Stimulated activated naive B cell treated with anti-CD40 and anti-IgM and Interleukin-4, amounts not matched to agents 10 μg/mL and 1 μg/mL and 100 μg/mL, for 72 hours (primary cell): ENCODE data around the gene MOB3B.
A peak's percentile ranks its signal among the peaks of the same experiment; 100 is the strongest.

Source experiments
- ATAC-seq, 2 donors: fragments of 150-1000 bp; cut with Tn5 transposase; replicated peaks; 2 replicates each; pipeline ENCODE4 v1.10.0; 2021; ENCODE audit warnings: moderate library complexity in 1 of 2
- DNase-seq: peaks from one replicate; pipeline ENCODE4 v3.0.0; 2021
- H3K27ac Mint-ChIP-seq: one replicate; pipeline ENCODE4 v1.8.0; 2022; ENCODE audit warnings: mild to moderate bottlenecking, mixed read lengths
- H3K27me3 Mint-ChIP-seq, 2 donors: one replicate each; pipeline ENCODE4 v1.8.0; 2022; ENCODE audit warnings: mixed read lengths in 2 of 2
- H3K36me3 Mint-ChIP-seq, 2 donors: one replicate each; pipeline ENCODE4 v1.8.0; 2022; ENCODE audit warnings: mixed read lengths in 2 of 2, mild to moderate bottlenecking in 1 of 2
- H3K4me1 Mint-ChIP-seq, 2 donors: one replicate each; pipeline ENCODE4 v1.8.0; 2022; ENCODE audit warnings: mixed read lengths in 2 of 2, mild to moderate bottlenecking in 1 of 2
- H3K4me3 Mint-ChIP-seq, 2 donors: one replicate each; pipeline ENCODE4 v1.8.0; 2022; ENCODE audit warnings: mild to moderate bottlenecking in 2 of 2, mixed read lengths in 2 of 2, moderate library complexity in 1 of 2
- H3K9me3 Mint-ChIP-seq, 2 donors: one replicate each; pipeline ENCODE4 v1.8.0; 2022; ENCODE audit warnings: mixed read lengths in 2 of 2, mild to moderate bottlenecking in 1 of 2

MOB3B gene

GRCh38 chr9:27529316-27530278 is at the start of gene MOB3B:
Gene MOB3B, minus strand, starts transcription at chr9:27529814. Its CDS starts 74,264 bp downstream, at chr9:27455550.
- peak within 1 kb of the TSS; percentile 97 for H3K27ac Mint-ChIP-seq
- peaks cover 0 to 1% of the 10 kb centered on the region in 2 donors for H3K9me3 Mint-ChIP-seq
- H3K4me1 Mint-ChIP-seq = peaks cover 22 to 52% of the 10 kb centered on the region in 2 donors
- peak; percentile 78 for DNase-seq
- no peaks in the 10 kb centered on the region for H3K27me3 Mint-ChIP-seq
- ATAC-seq = peak; percentile 80 to 81
- H3K36me3 Mint-ChIP-seq = peaks cover 2 to 4% of the 10 kb centered on the region in 2 donors
- H3K4me3 Mint-ChIP-seq = peak within 1 kb of the TSS; percentile 88 to 94

GRCh38 chr9:27573634-27574590 is 44.3 kb upstream of the MOB3B start:
- peaks cover 3 to 4% of the 10 kb centered on the region in 2 donors for H3K36me3 Mint-ChIP-seq
- peaks cover 7 to 8% of the 10 kb centered on the region in 2 donors for H3K9me3 Mint-ChIP-seq
- ATAC-seq = peak; percentile 84 to 90
- peak overlapping the region; percentile 98 to 99 for H3K4me3 Mint-ChIP-seq
- peak overlapping the region; percentile 100 for H3K27ac Mint-ChIP-seq
- DNase-seq = peak; percentile 97
- peaks cover 8 to 21% of the 10 kb centered on the region in 2 donors for H3K4me1 Mint-ChIP-seq
- H3K27me3 Mint-ChIP-seq = no peaks in the 10 kb centered on the region

GRCh38 chr9:27572918-27573633 is 43.5 kb upstream of the MOB3B start, which contains the start of gene C9orf72:
Gene C9orf72, minus strand, starts transcription at chr9:27573481. Its CDS starts 6,361 bp downstream, at chr9:27567120.
- DNase-seq (peak; percentile 57), ATAC-seq (peak; percentile 78 to 84)
- H3K27ac Mint-ChIP-seq = peak within 1 kb of the TSS; percentile 100
- H3K4me3 Mint-ChIP-seq = peak within 1 kb of the TSS; percentile 98 to 99
- no peaks in the 10 kb centered on the region for H3K27me3 Mint-ChIP-seq
- peaks cover 1 to 3% of the 10 kb centered on the region in 2 donors for H3K36me3 Mint-ChIP-seq
- H3K4me1 Mint-ChIP-seq = peaks cover 8 to 21% of the 10 kb centered on the region in 2 donors
- H3K9me3 Mint-ChIP-seq = peaks cover 2 to 3% of the 10 kb centered on the region in 2 donors

GRCh38 chr9:27572566-27572917 is 42.9 kb upstream of the MOB3B start:
- DNase-seq (no peak), ATAC-seq (peak; percentile 52 to 60)
- Mint-ChIP-seq H3K27me3 (no peaks in the 10 kb centered on the region), H3K9me3 (no peaks in the 10 kb centered on the region), H3K4me1 (peaks cover 8 to 21% of the 10 kb centered on the region in 2 donors), H3K4me3 (peak overlapping the region; percentile 98 to 99), H3K27ac (peak overlapping the region; percentile 97), H3K36me3 (peaks cover 0 to 3% of the 10 kb centered on the region in 2 donors)

GRCh38 chr9:27572061-27572460 is 42.4 kb upstream of the MOB3B start:
- H3K36me3 Mint-ChIP-seq = peaks cover 0 to 3% of the 10 kb centered on the region in 2 donors
- H3K27ac Mint-ChIP-seq = peak overlapping the region; percentile 97
- peaks cover 8 to 21% of the 10 kb centered on the region in 2 donors for H3K4me1 Mint-ChIP-seq
- no peaks in the 10 kb centered on the region for H3K27me3 Mint-ChIP-seq
- no peak for ATAC-seq
- no peak for DNase-seq
- H3K4me3 Mint-ChIP-seq = peak overlapping the region; percentile 98 to 99
- no peaks in the 10 kb centered on the region for H3K9me3 Mint-ChIP-seq

GRCh38 chr9:27571011-27571410 is 41.4 kb upstream of the MOB3B start:
- Mint-ChIP-seq H3K27ac (no peak overlapping the region), H3K27me3 (no peaks in the 10 kb centered on the region), H3K36me3 (peaks cover 3 to 7% of the 10 kb centered on the region in 2 donors), H3K9me3 (no peaks in the 10 kb centered on the region), H3K4me1 (peaks cover 8 to 21% of the 10 kb centered on the region in 2 donors), H3K4me3 (no peak overlapping the region)
- DNase-seq (no peak), ATAC-seq (no peak)

- no peaks in the 10 kb centered on the region for H3K9me3 Mint-ChIP-seq
- no peaks in the 10 kb centered on the region for H3K27me3 Mint-ChIP-seq
- H3K36me3 Mint-ChIP-seq = peaks cover 3 to 7% of the 10 kb centered on the region in 2 donors
- no peak for ATAC-seq
- DNase-seq = no peak
- peaks cover 8 to 25% of the 10 kb centered on the region in 2 donors for H3K4me1 Mint-ChIP-seq
- H3K4me3 Mint-ChIP-seq = no peak overlapping the region
- no peak overlapping the region for H3K27ac Mint-ChIP-seq
Observed at GRCh38 chr9:27569406-27569805, 39.8 kb upstream of the MOB3B start.

- H3K27ac Mint-ChIP-seq = no peak overlapping the region
- H3K4me1 Mint-ChIP-seq = peaks cover 2 to 17% of the 10 kb centered on the region in 2 donors
- ATAC-seq (no peak), DNase-seq (no peak)
- no peak overlapping the region for H3K4me3 Mint-ChIP-seq
- H3K9me3 Mint-ChIP-seq = no peaks in the 10 kb centered on the region
- no peaks in the 10 kb centered on the region for H3K27me3 Mint-ChIP-seq
- H3K36me3 Mint-ChIP-seq = peaks cover 8 to 10% of the 10 kb centered on the region in 2 donors
Observed at GRCh38 chr9:27566118-27566517, 36.5 kb upstream of the MOB3B start.

GRCh38 chr9:27565696-27566095 is 36.1 kb upstream of the MOB3B start:
- Mint-ChIP-seq H3K4me3 (no peak overlapping the region), H3K27me3 (no peaks in the 10 kb centered on the region), H3K9me3 (no peaks in the 10 kb centered on the region), H3K27ac (no peak overlapping the region), H3K4me1 (peaks cover 2 to 17% of the 10 kb centered on the region in 2 donors), H3K36me3 (peaks cover 8 to 10% of the 10 kb centered on the region in 2 donors)
- DNase-seq = no peak
- no peak for ATAC-seq

- Mint-ChIP-seq H3K27me3 (no peaks in the 10 kb centered on the region), H3K27ac (no peak overlapping the region), H3K4me1 (peaks cover 2 to 17% of the 10 kb centered on the region in 2 donors), H3K4me3 (no peak overlapping the region), H3K36me3 (peaks cover 8 to 10% of the 10 kb centered on the region in 2 donors), H3K9me3 (no peaks in the 10 kb centered on the region)
- DNase-seq (no peak), ATAC-seq (peak; percentile 25 to 39)
Observed at GRCh38 chr9:27564670-27565069, 35.1 kb upstream of the MOB3B start.

GRCh38 chr9:27563738-27564430 is 34.3 kb upstream of the MOB3B start:
- no peak for DNase-seq
- no peaks in the 10 kb centered on the region for H3K27me3 Mint-ChIP-seq
- no peak overlapping the region for H3K27ac Mint-ChIP-seq
- H3K9me3 Mint-ChIP-seq = no peaks in the 10 kb centered on the region
- H3K4me1 Mint-ChIP-seq = peaks cover 2 to 17% of the 10 kb centered on the region in 2 donors
- peak; percentile 21 to 43 for ATAC-seq
- peaks cover 8 to 10% of the 10 kb centered on the region in 2 donors for H3K36me3 Mint-ChIP-seq
- no peak overlapping the region for H3K4me3 Mint-ChIP-seq

GRCh38 chr9:27561685-27562084 is 32.1 kb upstream of the MOB3B start:
- H3K36me3 Mint-ChIP-seq = peaks cover 6 to 10% of the 10 kb centered on the region in 2 donors
- peaks cover 2 to 17% of the 10 kb centered on the region in 2 donors for H3K4me1 Mint-ChIP-seq
- H3K27ac Mint-ChIP-seq = no peak overlapping the region
- no peaks in the 10 kb centered on the region for H3K27me3 Mint-ChIP-seq
- peak; percentile 42 to 57 for ATAC-seq
- no peak overlapping the region for H3K4me3 Mint-ChIP-seq
- no peak for DNase-seq
- H3K9me3 Mint-ChIP-seq = no peaks in the 10 kb centered on the region

GRCh38 chr9:27560457-27560856 is 30.8 kb upstream of the MOB3B start:
- no peak overlapping the region for H3K27ac Mint-ChIP-seq
- no peak for DNase-seq
- H3K4me1 Mint-ChIP-seq = peaks cover 2 to 17% of the 10 kb centered on the region in 2 donors
- no peaks in the 10 kb centered on the region for H3K9me3 Mint-ChIP-seq
- no peak overlapping the region for H3K4me3 Mint-ChIP-seq
- no peak for ATAC-seq
- peaks cover 4 to 11% of the 10 kb centered on the region in 2 donors for H3K36me3 Mint-ChIP-seq
- H3K27me3 Mint-ChIP-seq = no peaks in the 10 kb centered on the region
